Astrocyte of the spinal cord (primary cell): ENCODE data around the gene FBXW11.
"Not testable (repeated sequence)": the region's sequence is repeated elsewhere in the genome, so short reads cannot be mapped to it uniquely, and the experiment has no call there.

ENCODE experiments used
- DNase-seq: peaks from one replicate; pipeline ENCODE4 v3.0.0; 2011; ENCODE audit warnings: low read depth, low spot score
- H3K4me3 ChIP-seq: 2 replicates; pipeline ENCODE4 v1.5.1; 2011; ENCODE audit warnings: low read depth, mild to moderate bottlenecking, low read length, moderate library complexity
- CTCF ChIP-seq: IDR thresholded peaks from 2 replicates; pipeline ENCODE4 v1.5.1; 2012; ENCODE audit warnings: low read depth, mild to moderate bottlenecking, low read length, inconsistent platforms
- in situ Hi-C: cut with HindIII; loops from 2 replicates; pipeline ENCODE4 v1.10.0; 2017; ENCODE audit warnings: low sequenced_read_pairs

Gene FBXW11

GRCh38 chr5:171953860-171954701, 52.4 kb downstream of the FBXW11 start:
- peak; percentile 39 for DNase-seq
- no peak overlapping the region for H3K4me3 ChIP-seq
- in situ Hi-C loops, result no loop called here
- no peak for TF ChIP-seq CTCF

- no peak for TF ChIP-seq CTCF
- H3K4me3 ChIP-seq, result no peak overlapping the region
- DNase-seq, result no peak
- in situ Hi-C loops, result no loop called here
These were observed 54.4 kb downstream of the FBXW11 start for GRCh38 chr5:171952021-171952420.

GRCh38 chr5:171951218-171951617, 55.2 kb downstream of the FBXW11 start:
- in situ Hi-C loops, result no loop called here
- H3K4me3 ChIP-seq, result no peak overlapping the region
- no peak for TF ChIP-seq CTCF

GRCh38 chr5:171946000-171946781, 60.2 kb downstream of the FBXW11 start:
- no peak overlapping the region for H3K4me3 ChIP-seq
- TF ChIP-seq CTCF, result no peak
- in situ Hi-C loops, result no loop called here
- DNase-seq, result no peak

More at GRCh38 chr5:171951218-171951617, 55.2 kb downstream of the FBXW11 start:
- DNase-seq, result no peak

- no peak for TF ChIP-seq CTCF
- no peak for DNase-seq
- H3K4me3 ChIP-seq, result no peak overlapping the region
- in situ Hi-C loops, result no loop called here
These were observed 61.0 kb downstream of the FBXW11 start for GRCh38 chr5:171945476-171945875.

- DNase-seq, result no peak
- in situ Hi-C loops, result no loop called here
- TF ChIP-seq CTCF, result no peak
- H3K4me3 ChIP-seq, result no peak overlapping the region
These were observed 61.4 kb downstream of the FBXW11 start for GRCh38 chr5:171945066-171945465.

GRCh38 chr5:171942112-171942516, 64.3 kb downstream of the FBXW11 start:
- in situ Hi-C loops, DNase-seq, H3K4me3 ChIP-seq: not testable (repeated sequence)

GRCh38 chr5:171941675-171942074, 64.8 kb downstream of the FBXW11 start:
- DNase-seq, in situ Hi-C loops, H3K4me3 ChIP-seq: not testable (repeated sequence)

- DNase-seq, in situ Hi-C loops, H3K4me3 ChIP-seq: not testable (repeated sequence)
These were observed 65.2 kb downstream of the FBXW11 start for GRCh38 chr5:171941275-171941674.
